ENCODE data around the gene CYLD.

The CYLD gene

GRCh38 chr16:50747207-50747956 lies 5.5 kb downstream of the CYLD start:
- FAIRE-seq (no peak), DNase-seq (ENCODE audit: insufficient read length, low spot score) (no peak)
- TF ChIP-seq CTCF (IDR thresholded peaks at IDR 0.05; ENCODE audit: insufficient read depth, missing control alignments) = peak; percentile 31

- FAIRE-seq = no peak
- DNase-seq (ENCODE audit: insufficient read length, low spot score) = no peak
- TF ChIP-seq CTCF (IDR thresholded peaks at IDR 0.05; ENCODE audit: insufficient read depth, missing control alignments) = no peak
Measured at GRCh38 chr16:50751528-50751927, 9.6 kb downstream of the CYLD start.

GRCh38 chr16:50752471-50753235 lies 10.8 kb downstream of the CYLD start:
- FAIRE-seq (no peak), DNase-seq (ENCODE audit: insufficient read length, low spot score) (no peak)
- TF ChIP-seq CTCF (IDR thresholded peaks at IDR 0.05; ENCODE audit: insufficient read depth, missing control alignments) = no peak

- DNase-seq (ENCODE audit: insufficient read length, low spot score) (no peak), FAIRE-seq (no peak)
- TF ChIP-seq CTCF (IDR thresholded peaks at IDR 0.05; ENCODE audit: insufficient read depth, missing control alignments) = no peak
Measured at GRCh38 chr16:50756473-50756872, 14.6 kb downstream of the CYLD start.

GRCh38 chr16:50761267-50761666 lies 19.4 kb downstream of the CYLD start:
- DNase-seq (ENCODE audit: insufficient read length, low spot score) (no peak), FAIRE-seq (no peak)
- TF ChIP-seq CTCF (IDR thresholded peaks at IDR 0.05; ENCODE audit: insufficient read depth, missing control alignments) = no peak

GRCh38 chr16:50762241-50762640 lies 20.4 kb downstream of the CYLD start:
- FAIRE-seq = no peak
- no peak for DNase-seq (ENCODE audit: insufficient read length, low spot score)

More at GRCh38 chr16:50762241-50762640, 20.4 kb downstream of the CYLD start:
- no peak for TF ChIP-seq CTCF (IDR thresholded peaks at IDR 0.05; ENCODE audit: insufficient read depth, missing control alignments)

Data from D721Med (cell line).